MM.1S (cell line): ENCODE data around the gene LAMC3.

Source experiments
- DNase-seq: peaks from one replicate; pipeline ENCODE4 v3.0.0-alpha.2; 2015
- H2AFZ ChIP-seq: fragments of 300-600 bp; sonication (generic); 2 replicates; pipeline ENCODE4 v1.6.0; 2016; ENCODE audit warnings: antibody characterized with exemption, low read length
- H3F3A ChIP-seq: fragments of 300-600 bp; sonication (generic); 2 replicates; pipeline ENCODE4 v1.6.1; 2016; ENCODE audit warnings: mild to moderate bottlenecking, antibody characterized with exemption, low read length, moderate library complexity, mixed read lengths; ENCODE audit not compliant: insufficient read depth
- H3K27ac ChIP-seq: fragments of 300-600 bp; sonication (generic); 2 replicates; pipeline ENCODE4 v1.5.1; 2016; ENCODE audit warnings: mild to moderate bottlenecking, low read length
- H3K27me3 ChIP-seq: fragments of 300-600 bp; sonication (generic); replicated peaks from 2 replicates; pipeline ENCODE4 v1.6.0; 2016; ENCODE audit warnings: low read length; ENCODE audit not compliant: insufficient read depth
- H3K36me3 ChIP-seq: fragments of 300-600 bp; sonication (generic); replicated peaks from 2 replicates; pipeline ENCODE4 v1.6.1; 2016; ENCODE audit warnings: mild to moderate bottlenecking, low read length, mixed read lengths; ENCODE audit not compliant: insufficient read depth
- H3K4me1 ChIP-seq: fragments of 300-600 bp; sonication (generic); 2 replicates; pipeline ENCODE4 v1.6.1; 2016; ENCODE audit warnings: low read length, mixed read lengths
- H3K4me2 ChIP-seq: fragments of 300-600 bp; sonication (generic); 2 replicates; pipeline ENCODE4 v1.6.0; 2016; ENCODE audit warnings: low read depth, low read length
- H3K4me3 ChIP-seq: fragments of 300-600 bp; sonication (generic); 2 replicates; pipeline ENCODE4 v1.5.1; 2016; ENCODE audit warnings: low read length, mixed read lengths
- H3K79me2 ChIP-seq: fragments of 300-600 bp; sonication (generic); 2 replicates; pipeline ENCODE4 v1.6.1; 2016; ENCODE audit warnings: mixed run types, low read length, mixed read lengths
- H3K9ac ChIP-seq: fragments of 300-600 bp; sonication (generic); 2 replicates; pipeline ENCODE4 v1.6.1; 2016; ENCODE audit warnings: low read length, mixed read lengths
- H3K9me2 ChIP-seq: fragments of 300-600 bp; sonication (generic); replicated peaks from 2 replicates; pipeline ENCODE4 v1.6.1; 2016; ENCODE audit warnings: mild to moderate bottlenecking, low read length, mixed read lengths; ENCODE audit not compliant: insufficient read depth
- H3K9me3 ChIP-seq: fragments of 300-600 bp; sonication (generic); replicated peaks from 2 replicates; pipeline ENCODE4 v1.6.1; 2016; ENCODE audit warnings: mild to moderate bottlenecking, low read length, mixed read lengths; ENCODE audit not compliant: insufficient read depth
- H4K20me1 ChIP-seq: fragments of 300-600 bp; sonication (generic); 2 replicates; pipeline ENCODE4 v1.6.1; 2016; ENCODE audit warnings: mild to moderate bottlenecking, low read length, moderate library complexity, mixed read lengths; ENCODE audit not compliant: insufficient read depth
- EZH2 ChIP-seq: fragments of 300-600 bp; sonication (generic); optimal IDR thresholded peaks from 2 replicates; pipeline ENCODE3; 2017; ENCODE audit warnings: low read depth, mild to moderate bottlenecking, antibody characterized with exemption, low read length, mixed read lengths
- EZH2phosphoT487 ChIP-seq: fragments of 300-600 bp; sonication (generic); IDR thresholded peaks from 2 replicates; pipeline ENCODE4 v1.6.1; 2018; ENCODE audit warnings: antibody characterized with exemption, low read length
- TF ChIP-seq, protein P1 (sequence below): fragments of 300-600 bp; sonication (generic); IDR thresholded peaks from 2 replicates; pipeline ENCODE4 v1.5.1; 2016; ENCODE audit warnings: antibody characterized with exemption, low read length, mixed read lengths

LAMC3 gene

DNA sequence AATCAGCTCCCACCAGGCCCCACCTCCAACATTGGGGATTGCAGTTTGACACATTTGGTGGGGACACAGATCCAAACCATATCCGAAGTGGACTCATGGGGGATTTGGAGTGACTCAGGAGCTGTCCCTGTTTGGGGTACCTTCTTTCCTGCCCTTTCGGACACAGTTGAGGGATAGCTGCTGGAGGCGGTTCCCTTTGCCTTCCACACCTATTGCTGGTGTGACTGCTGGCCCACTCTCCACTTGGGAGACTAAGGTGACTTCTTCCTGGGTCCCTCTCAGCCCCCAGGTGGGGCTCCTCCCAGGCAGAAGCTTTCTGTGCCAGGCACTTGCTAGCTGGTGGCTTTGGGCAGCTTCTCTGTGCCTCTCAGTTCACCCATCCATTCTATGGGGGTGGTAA, 26.6 kb downstream of the LAMC3 start:
- Histone ChIP-seq H3K4me1 (no peaks in the 10 kb centered on the region), H2AFZ (no peak overlapping the region), H3F3A (no peaks in the 10 kb centered on the region), H3K9ac (no peak overlapping the region), H3K36me3 (no peaks in the 10 kb centered on the region), H4K20me1 (no peaks in the 10 kb centered on the region), H3K9me3 (no peaks in the 10 kb centered on the region), H3K79me2 (no peaks in the 10 kb centered on the region), H3K27me3 (peaks cover 93% of the 10 kb centered on the region), H3K4me2 (no peak overlapping the region), H3K4me3 (no peak overlapping the region), H3K9me2 (no peaks in the 10 kb centered on the region), H3K27ac (no peak overlapping the region)
- no peak for DNase-seq
- TF ChIP-seq, protein P1, sequence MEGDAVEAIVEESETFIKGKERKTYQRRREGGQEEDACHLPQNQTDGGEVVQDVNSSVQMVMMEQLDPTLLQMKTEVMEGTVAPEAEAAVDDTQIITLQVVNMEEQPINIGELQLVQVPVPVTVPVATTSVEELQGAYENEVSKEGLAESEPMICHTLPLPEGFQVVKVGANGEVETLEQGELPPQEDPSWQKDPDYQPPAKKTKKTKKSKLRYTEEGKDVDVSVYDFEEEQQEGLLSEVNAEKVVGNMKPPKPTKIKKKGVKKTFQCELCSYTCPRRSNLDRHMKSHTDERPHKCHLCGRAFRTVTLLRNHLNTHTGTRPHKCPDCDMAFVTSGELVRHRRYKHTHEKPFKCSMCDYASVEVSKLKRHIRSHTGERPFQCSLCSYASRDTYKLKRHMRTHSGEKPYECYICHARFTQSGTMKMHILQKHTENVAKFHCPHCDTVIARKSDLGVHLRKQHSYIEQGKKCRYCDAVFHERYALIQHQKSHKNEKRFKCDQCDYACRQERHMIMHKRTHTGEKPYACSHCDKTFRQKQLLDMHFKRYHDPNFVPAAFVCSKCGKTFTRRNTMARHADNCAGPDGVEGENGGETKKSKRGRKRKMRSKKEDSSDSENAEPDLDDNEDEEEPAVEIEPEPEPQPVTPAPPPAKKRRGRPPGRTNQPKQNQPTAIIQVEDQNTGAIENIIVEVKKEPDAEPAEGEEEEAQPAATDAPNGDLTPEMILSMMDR: no peak
- TF ChIP-seq EZH2phosphoT487 (no peak), EZH2 (no peak)

DNA sequence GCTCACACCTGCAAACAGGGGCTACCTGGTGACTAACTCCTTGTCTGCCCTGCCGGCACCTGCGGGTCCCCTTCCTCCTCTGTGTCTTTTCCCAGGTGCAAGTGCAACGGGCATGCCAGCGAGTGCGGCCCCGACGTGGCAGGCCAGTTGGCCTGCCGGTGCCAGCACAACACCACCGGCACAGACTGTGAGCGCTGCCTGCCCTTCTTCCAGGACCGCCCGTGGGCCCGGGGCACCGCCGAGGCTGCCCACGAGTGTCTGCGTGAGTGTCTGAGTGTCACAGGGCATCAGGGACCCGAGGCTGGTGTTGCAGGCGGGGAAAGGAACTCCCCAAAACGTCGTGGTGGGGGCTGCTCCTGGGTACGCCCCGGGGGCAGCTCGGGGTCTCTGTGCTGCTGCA, 27.1 kb downstream of the LAMC3 start:
- H3K9me3 ChIP-seq: no peaks in the 10 kb centered on the region
- no peaks in the 10 kb centered on the region for H3K4me1 ChIP-seq
- no peak for DNase-seq
- no peak overlapping the region for H3K4me2 ChIP-seq
- peaks cover 93% of the 10 kb centered on the region for H3K27me3 ChIP-seq
- H3K36me3 ChIP-seq: no peaks in the 10 kb centered on the region
- no peaks in the 10 kb centered on the region for H3F3A ChIP-seq
- TF ChIP-seq, protein P1: no peak
- TF ChIP-seq EZH2 (no peak), EZH2phosphoT487 (0 out of 2 replicates have a peak, but pooled peaks have one; percentile 41)
- H4K20me1 ChIP-seq: no peaks in the 10 kb centered on the region
- no peak overlapping the region for H3K27ac ChIP-seq
- H3K9me2 ChIP-seq: no peaks in the 10 kb centered on the region
- no peaks in the 10 kb centered on the region for H3K79me2 ChIP-seq
- H3K4me3 ChIP-seq: no peak overlapping the region
- H3K9ac ChIP-seq: no peak overlapping the region
- no peak overlapping the region for H2AFZ ChIP-seq

DNA sequence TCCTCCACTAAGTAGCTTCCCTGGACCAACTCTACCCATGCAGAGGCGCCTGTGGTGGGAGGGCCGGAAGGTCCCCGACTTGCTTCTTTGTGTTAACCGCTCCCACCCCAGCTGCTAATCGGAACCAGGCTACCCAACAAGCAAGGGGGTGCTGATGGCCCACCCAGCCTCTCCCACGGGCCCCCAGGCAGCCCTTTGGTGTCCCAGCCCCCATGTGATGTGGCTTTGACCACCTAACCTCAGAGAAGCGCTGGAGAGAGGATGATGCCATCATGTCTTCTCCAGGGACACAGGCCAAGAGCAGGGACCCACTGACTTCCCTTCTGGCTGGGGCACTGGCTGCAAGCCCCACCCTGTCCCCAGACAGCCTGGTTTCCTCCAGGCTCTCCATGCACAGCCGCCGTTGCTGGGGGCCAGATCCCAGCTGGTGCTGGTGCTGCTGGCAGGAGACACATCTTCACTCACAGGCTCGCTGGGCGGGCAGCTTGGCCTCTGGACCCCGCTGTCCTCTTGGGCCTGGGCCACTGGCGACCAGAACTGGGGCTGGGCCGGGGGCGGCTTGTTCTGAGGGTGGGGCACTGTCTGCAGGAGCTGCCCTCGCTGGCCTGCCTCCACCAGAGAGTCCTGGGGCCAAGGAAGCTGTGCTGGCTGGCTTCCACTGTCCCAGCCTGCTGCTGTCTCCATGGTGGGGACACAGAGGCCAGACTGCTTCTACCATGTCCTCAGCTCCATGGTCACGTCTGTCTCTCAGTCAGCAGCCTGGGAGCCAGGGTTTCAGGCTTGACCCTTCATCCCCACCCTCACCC, 27.8 kb downstream of the LAMC3 start:
- no peaks in the 10 kb centered on the region for H3K79me2 ChIP-seq
- H3K4me1 ChIP-seq: no peaks in the 10 kb centered on the region
- no peak for TF ChIP-seq EZH2
- no peak for TF ChIP-seq EZH2phosphoT487
- TF ChIP-seq, protein P1: no peak
- H3K4me2 ChIP-seq: no peak overlapping the region
- peaks cover 93% of the 10 kb centered on the region for H3K27me3 ChIP-seq
- H2AFZ ChIP-seq: no peak overlapping the region
- H3K27ac ChIP-seq: no peak overlapping the region
- H3K9me3 ChIP-seq: no peaks in the 10 kb centered on the region
- H3K4me3 ChIP-seq: no peak overlapping the region
- DNase-seq: no peak
- no peaks in the 10 kb centered on the region for H3K36me3 ChIP-seq
- H3K9me2 ChIP-seq: no peaks in the 10 kb centered on the region
- no peaks in the 10 kb centered on the region for H4K20me1 ChIP-seq
- H3K9ac ChIP-seq: no peak overlapping the region
- H3F3A ChIP-seq: no peaks in the 10 kb centered on the region
